G401 (cell line): ENCODE data around the gene PROKR1. TPM values are rescaled to one million over a fixed set of nuclear protein-coding genes. Genes with fewer than 3 reads are reported as not detected.

ENCODE experiments used
- DNase-seq: peaks from one replicate; pipeline ENCODE4 v3.0.0-alpha.2; 2015; ENCODE audit warnings: low spot score
- in situ Hi-C: cut with HindIII; loops from 2 replicates; pipeline ENCODE4 v1.10.0; 2016; ENCODE audit warnings: low sequenced_read_pairs, mixed read lengths
- total RNA-seq: library from RNA; depleted of rRNA; stranded (reverse); fragments of >200 nt; shearing (Covaris generic); gene quantifications from 2 replicates; pipeline ENCODE4 v1.2.3, GENCODE V29; 2014; rRNA removed

Gene PROKR1
- total RNA-seq, 1 experiment from 2014 or later, result not detected

GRCh38 chr2:68689553-68690537, 46.5 kb downstream of the PROKR1 start:
- in situ Hi-C loops, result no loop called here
- DNase-seq, result no peak

GRCh38 chr2:68690851-68691250, 47.5 kb downstream of the PROKR1 start:
- DNase-seq, result no peak
- in situ Hi-C loops, result no loop called here

- in situ Hi-C loops, result no loop called here
- no peak for DNase-seq
Measured at GRCh38 chr2:68692511-68692910, 49.1 kb downstream of the PROKR1 start.

- no peak for DNase-seq
- in situ Hi-C loops, result no loop called here
Measured at GRCh38 chr2:68693951-68694350, 50.6 kb downstream of the PROKR1 start.

GRCh38 chr2:68695971-68696370, 52.6 kb downstream of the PROKR1 start:
- no peak for DNase-seq
- in situ Hi-C loops, result no loop called here

- in situ Hi-C loops, result no loop called here
- DNase-seq, result no peak
Measured at GRCh38 chr2:68696554-68696953, 53.2 kb downstream of the PROKR1 start.

GRCh38 chr2:68698567-68699377, 55.4 kb downstream of the PROKR1 start:
- no peak for DNase-seq
- in situ Hi-C loops, result no loop called here

- in situ Hi-C loops, result no loop called here
- DNase-seq, result no peak
Measured at GRCh38 chr2:68700560-68700959, 57.2 kb downstream of the PROKR1 start.

- no peak for DNase-seq
- in situ Hi-C loops, result no loop called here
Measured at GRCh38 chr2:68706637-68707036, 63.3 kb downstream of the PROKR1 start.

Other genes starting within 250 kb of the PROKR1 start
- under 0.01 TPM in 1 of 2 replicates, not detected in the other for gene FBXO48, start 176.3 kb upstream of the PROKR1 start, total RNA-seq
- gene APLF, start 176.0 kb upstream of the PROKR1 start, total RNA-seq, result 0.37 and 0.58 TPM in 2 replicates
- gene ARHGAP25, start 91.2 kb downstream of the PROKR1 start, total RNA-seq, result not detected in 2 replicates
- gene BMP10, start 227.8 kb downstream of the PROKR1 start, total RNA-seq, result not detected in 2 replicates